BLaER1 (cell line): Measurements from ENCODE around the gene HOXA13.

Source experiments
- H3K27ac ChIP-seq: shearing (Covaris generic); formaldehyde crosslinking; 2 replicates; pipeline ENCODE4 v1.8.1; 2022
- H3K27me3 ChIP-seq: shearing (Covaris generic); formaldehyde crosslinking; 2 replicates; pipeline ENCODE4 v1.8.1; 2022
- H3K36me3 ChIP-seq: shearing (Covaris generic); formaldehyde crosslinking; 2 replicates; pipeline ENCODE4 v1.8.1; 2022
- H3K4me1 ChIP-seq: shearing (Covaris generic); formaldehyde crosslinking; 2 replicates; pipeline ENCODE4 v1.8.1; 2022
- H3K4me2 ChIP-seq: shearing (Covaris generic); formaldehyde crosslinking; 2 replicates; pipeline ENCODE4 v1.8.1; 2022
- H3K4me3 ChIP-seq: shearing (Covaris generic); formaldehyde crosslinking; 2 replicates; pipeline ENCODE4 v1.8.1; 2022
- H3K9ac ChIP-seq: shearing (Covaris generic); formaldehyde crosslinking; 2 replicates; pipeline ENCODE4 v1.8.1; 2022
- H3K9me3 ChIP-seq: shearing (Covaris generic); formaldehyde crosslinking; 2 replicates; pipeline ENCODE4 v1.8.1; 2022
- H4K20me1 ChIP-seq: shearing (Covaris generic); formaldehyde crosslinking; 2 replicates; pipeline ENCODE4 v1.8.1; 2022
- Cebpa-rat ChIP-seq: shearing (Covaris generic); IDR thresholded peaks from 2 replicates; pipeline ENCODE4 v1.8.1; 2022

The HOXA13 gene

GRCh38 chr7:27181795-27182275, 18.1 kb downstream of the HOXA13 start:
- peaks cover 13% of the 10 kb centered on the region; the same call in 1 of the 2 replicates for H3K9me3 ChIP-seq
- H3K27ac ChIP-seq: no peak overlapping the region
- H3K4me3 ChIP-seq: no peak overlapping the region
- H3K4me1 ChIP-seq: no peaks in the 10 kb centered on the region
- peaks cover 91% of the 10 kb centered on the region for H4K20me1 ChIP-seq
- peaks cover 100% of the 10 kb centered on the region for H3K27me3 ChIP-seq
- TF ChIP-seq Cebpa-rat: no peak
- no peak overlapping the region for H3K9ac ChIP-seq
- no peak overlapping the region for H3K4me2 ChIP-seq
- H3K36me3 ChIP-seq: no peaks in the 10 kb centered on the region

GRCh38 chr7:27180431-27181420, 19.2 kb downstream of the HOXA13 start:
- peaks cover 91% of the 10 kb centered on the region for H4K20me1 ChIP-seq
- H3K4me2 ChIP-seq: no peak overlapping the region
- no peak overlapping the region for H3K4me3 ChIP-seq
- H3K27ac ChIP-seq: no peak overlapping the region
- H3K27me3 ChIP-seq: peaks cover 100% of the 10 kb centered on the region
- no peak overlapping the region for H3K9ac ChIP-seq
- no peaks in the 10 kb centered on the region for H3K36me3 ChIP-seq
- no peak for TF ChIP-seq Cebpa-rat
- H3K9me3 ChIP-seq: peaks cover 13% of the 10 kb centered on the region; the same call in 1 of the 2 replicates
- no peaks in the 10 kb centered on the region for H3K4me1 ChIP-seq

GRCh38 chr7:27179503-27180430, 20.1 kb downstream of the HOXA13 start:
- Histone ChIP-seq H3K9me3 (peaks cover 15% of the 10 kb centered on the region; the same call in 1 of the 2 replicates), H3K27me3 (peaks cover 100% of the 10 kb centered on the region), H3K4me1 (no peaks in the 10 kb centered on the region), H3K9ac (no peak overlapping the region), H3K36me3 (no peaks in the 10 kb centered on the region), H3K4me2 (no peak overlapping the region), H3K4me3 (no peak overlapping the region), H4K20me1 (peaks cover 91% of the 10 kb centered on the region), H3K27ac (no peak overlapping the region)
- TF ChIP-seq Cebpa-rat: no peak

- Histone ChIP-seq H3K27me3 (peaks cover 100% of the 10 kb centered on the region), H3K4me3 (no peak overlapping the region), H3K4me1 (no peaks in the 10 kb centered on the region), H4K20me1 (peaks cover 91% of the 10 kb centered on the region), H3K36me3 (no peaks in the 10 kb centered on the region), H3K4me2 (no peak overlapping the region), H3K9me3 (peaks cover 23% of the 10 kb centered on the region), H3K27ac (no peak overlapping the region), H3K9ac (no peak overlapping the region)
- no peak for TF ChIP-seq Cebpa-rat
Measured at GRCh38 chr7:27179030-27179429, 20.9 kb downstream of the HOXA13 start.

GRCh38 chr7:27178366-27178765, 21.5 kb downstream of the HOXA13 start:
- Histone ChIP-seq H3K4me2 (no peak overlapping the region), H3K27ac (no peak overlapping the region), H4K20me1 (peaks cover 91% of the 10 kb centered on the region), H3K9ac (no peak overlapping the region), H3K9me3 (peaks cover 29% of the 10 kb centered on the region), H3K4me1 (no peaks in the 10 kb centered on the region), H3K36me3 (no peaks in the 10 kb centered on the region), H3K27me3 (peaks cover 100% of the 10 kb centered on the region), H3K4me3 (no peak overlapping the region)
- no peak for TF ChIP-seq Cebpa-rat

GRCh38 chr7:27177795-27178320, 22.0 kb downstream of the HOXA13 start:
- peaks cover 34% of the 10 kb centered on the region for H3K9me3 ChIP-seq
- no peak overlapping the region for H3K27ac ChIP-seq
- H3K9ac ChIP-seq: no peak overlapping the region
- H4K20me1 ChIP-seq: peaks cover 91% of the 10 kb centered on the region
- no peaks in the 10 kb centered on the region for H3K4me1 ChIP-seq
- H3K4me3 ChIP-seq: no peak overlapping the region
- TF ChIP-seq Cebpa-rat: no peak
- H3K27me3 ChIP-seq: peaks cover 100% of the 10 kb centered on the region
- H3K4me2 ChIP-seq: no peak overlapping the region
- H3K36me3 ChIP-seq: no peaks in the 10 kb centered on the region

- Histone ChIP-seq H3K9me3 (peaks cover 41% of the 10 kb centered on the region), H3K27ac (no peak overlapping the region), H4K20me1 (peaks cover 91% of the 10 kb centered on the region), H3K4me2 (no peak overlapping the region), H3K36me3 (no peaks in the 10 kb centered on the region), H3K27me3 (peaks cover 100% of the 10 kb centered on the region), H3K4me1 (no peaks in the 10 kb centered on the region), H3K4me3 (no peak overlapping the region), H3K9ac (no peak overlapping the region)
- no peak for TF ChIP-seq Cebpa-rat
Measured at GRCh38 chr7:27176962-27177794, 22.7 kb downstream of the HOXA13 start.

- H3K9me3 ChIP-seq: peaks cover 48% of the 10 kb centered on the region
- H3K4me1 ChIP-seq: no peaks in the 10 kb centered on the region
- H3K36me3 ChIP-seq: no peaks in the 10 kb centered on the region
- no peak overlapping the region for H3K9ac ChIP-seq
- H3K4me2 ChIP-seq: no peak overlapping the region
- peaks cover 92% of the 10 kb centered on the region for H4K20me1 ChIP-seq
- peaks cover 100% of the 10 kb centered on the region for H3K27me3 ChIP-seq
- no peak overlapping the region for H3K4me3 ChIP-seq
- no peak for TF ChIP-seq Cebpa-rat
- no peak overlapping the region for H3K27ac ChIP-seq
Measured at GRCh38 chr7:27176524-27176845, 23.4 kb downstream of the HOXA13 start.
